Stimulated activated effector memory CD8-positive, alpha-beta T cell treated with anti-CD3 and anti-CD28 coated beads, Interleukin-12 subunit alpha, Interleukin-12 subunit beta, amount 100 ng/mL, for 72 hours (primary cell): ENCODE data around the gene HCN3.
"Not testable (repeated sequence)": the region's sequence is repeated elsewhere in the genome, so short reads cannot be mapped to it uniquely, and the experiment has no call there.

ENCODE experiments used
- ATAC-seq: fragments of 150-1000 bp; cut with Tn5 transposase; 2 replicates; pipeline ENCODE4 v1.10.0; 2021
- DNase-seq, 2 donors: peaks; one replicate each; pipeline ENCODE4 v3.0.0; 2021 to 2022; ENCODE audit warnings: low spot score in 2 of 2
- H3K27ac Mint-ChIP-seq: one replicate; pipeline ENCODE4 v1.8.0; 2022; ENCODE audit warnings: mild to moderate bottlenecking, mixed read lengths
- H3K36me3 Mint-ChIP-seq: one replicate; pipeline ENCODE4 v1.8.0; 2022; ENCODE audit warnings: mild to moderate bottlenecking, mixed read lengths
- H3K4me1 Mint-ChIP-seq: one replicate; pipeline ENCODE4 v1.8.0; 2022; ENCODE audit warnings: mixed read lengths
- H3K4me3 Mint-ChIP-seq: one replicate; pipeline ENCODE4 v1.8.0; 2022; ENCODE audit warnings: mild to moderate bottlenecking, mixed read lengths
- H3K9me3 Mint-ChIP-seq: one replicate; pipeline ENCODE4 v1.8.0; 2022; ENCODE audit warnings: mixed read lengths

HCN3 gene

DNA sequence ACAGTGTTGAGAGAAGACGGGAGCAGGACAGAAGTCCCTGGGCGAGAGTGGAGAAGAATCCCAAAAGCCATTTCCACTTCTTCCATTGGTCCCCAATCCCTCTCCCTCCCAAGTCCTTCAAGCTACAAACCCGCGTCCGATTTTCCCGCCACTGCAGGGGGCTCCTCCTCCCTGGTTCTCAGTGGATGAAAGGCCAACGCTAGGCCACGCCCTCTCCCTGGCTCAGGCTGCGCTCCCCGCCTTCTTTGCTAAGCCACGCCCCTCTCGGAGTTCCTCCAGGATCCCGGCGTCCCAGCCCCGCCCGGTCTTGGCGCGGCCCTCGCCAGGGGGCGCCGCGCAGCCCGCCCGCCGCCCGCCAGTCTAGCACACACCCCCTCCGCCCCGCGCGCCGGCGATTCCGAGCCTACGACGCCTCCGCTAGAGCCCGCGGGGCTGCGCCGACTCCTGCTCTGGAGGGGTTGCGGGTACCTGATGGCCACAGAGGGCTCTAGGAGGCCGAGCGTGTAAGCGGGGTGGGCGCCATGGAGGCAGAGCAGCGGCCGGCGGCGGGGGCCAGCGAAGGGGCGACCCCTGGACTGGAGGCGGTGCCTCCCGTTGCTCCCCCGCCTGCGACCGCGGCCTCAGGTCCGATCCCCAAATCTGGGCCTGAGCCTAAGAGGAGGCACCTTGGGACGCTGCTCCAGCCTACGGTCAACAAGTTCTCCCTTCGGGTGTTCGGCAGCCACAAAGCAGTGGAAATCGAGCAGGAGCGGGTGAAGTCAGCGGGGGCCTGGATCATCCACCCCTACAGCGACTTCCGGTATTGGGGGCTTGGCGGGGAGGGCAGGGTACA is at the start of gene HCN3:
Gene HCN3, plus strand, starts transcription at position 394 of the 832 bp plus-strand sequence. Its CDS starts 128 bp downstream, at position 522.
- peak within 1 kb of the TSS; percentile 76 for H3K27ac Mint-ChIP-seq
- H3K36me3 Mint-ChIP-seq: peaks cover 14% of the 10 kb centered on the region
- DNase-seq: peak; percentile 93 to 97
- peak; percentile 77 for ATAC-seq
- H3K9me3 Mint-ChIP-seq: no peaks in the 10 kb centered on the region
- peak within 1 kb of the TSS; percentile 75 for H3K4me3 Mint-ChIP-seq
- peaks cover 41% of the 10 kb centered on the region for H3K4me1 Mint-ChIP-seq

DNA sequence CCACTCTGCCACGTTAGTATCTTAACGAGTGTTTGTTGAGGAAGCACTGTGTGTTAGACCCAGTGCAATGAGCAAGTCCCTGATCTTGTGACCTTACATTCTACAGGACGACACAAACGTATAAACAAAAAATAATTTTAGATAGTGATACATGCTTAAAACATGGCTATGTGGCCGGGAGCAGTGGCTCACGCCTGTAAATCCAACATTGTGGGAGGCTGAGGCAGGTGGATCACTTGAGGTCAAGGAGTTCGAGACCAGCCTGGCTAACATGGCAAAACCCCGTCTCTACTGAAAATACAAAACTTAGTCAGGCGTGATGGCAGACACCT is 49.2 kb upstream of the HCN3 start:
- Mint-ChIP-seq H3K9me3 (no peaks in the 10 kb centered on the region), H3K4me1 (peaks cover 31% of the 10 kb centered on the region), H3K27ac (peak overlapping the region; percentile 94), H3K36me3 (peaks cover 15% of the 10 kb centered on the region), H3K4me3 (peak overlapping the region; percentile 86)
- ATAC-seq (no peak), DNase-seq (no peak)

DNA sequence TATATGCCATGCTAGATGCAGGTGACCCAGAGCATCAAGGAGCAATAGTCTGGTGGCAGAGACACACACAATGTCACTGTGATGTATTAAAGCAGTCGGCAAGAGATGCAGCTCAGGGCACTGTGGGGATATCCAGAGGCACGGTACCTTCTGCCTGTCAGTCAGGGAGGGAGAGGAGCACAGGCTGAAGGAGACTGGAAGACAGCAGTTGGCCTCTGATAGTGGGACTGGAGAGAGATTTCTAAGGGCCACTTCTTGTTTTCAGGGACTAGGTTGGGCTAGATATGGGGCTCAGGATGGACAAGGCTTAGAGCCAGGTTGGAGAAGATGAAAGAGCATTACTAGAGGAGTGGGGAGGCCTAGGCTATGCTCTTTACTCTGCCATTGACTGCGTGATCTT is 46.0 kb upstream of the HCN3 start:
- not testable (repeated sequence) for DNase-seq, H3K4me3 Mint-ChIP-seq, ATAC-seq, H3K9me3 Mint-ChIP-seq
- H3K4me1 Mint-ChIP-seq: peaks cover 30% of the 10 kb centered on the region
- H3K27ac Mint-ChIP-seq: peak overlapping the region; percentile 23
- H3K36me3 Mint-ChIP-seq: peaks cover 23% of the 10 kb centered on the region

DNA sequence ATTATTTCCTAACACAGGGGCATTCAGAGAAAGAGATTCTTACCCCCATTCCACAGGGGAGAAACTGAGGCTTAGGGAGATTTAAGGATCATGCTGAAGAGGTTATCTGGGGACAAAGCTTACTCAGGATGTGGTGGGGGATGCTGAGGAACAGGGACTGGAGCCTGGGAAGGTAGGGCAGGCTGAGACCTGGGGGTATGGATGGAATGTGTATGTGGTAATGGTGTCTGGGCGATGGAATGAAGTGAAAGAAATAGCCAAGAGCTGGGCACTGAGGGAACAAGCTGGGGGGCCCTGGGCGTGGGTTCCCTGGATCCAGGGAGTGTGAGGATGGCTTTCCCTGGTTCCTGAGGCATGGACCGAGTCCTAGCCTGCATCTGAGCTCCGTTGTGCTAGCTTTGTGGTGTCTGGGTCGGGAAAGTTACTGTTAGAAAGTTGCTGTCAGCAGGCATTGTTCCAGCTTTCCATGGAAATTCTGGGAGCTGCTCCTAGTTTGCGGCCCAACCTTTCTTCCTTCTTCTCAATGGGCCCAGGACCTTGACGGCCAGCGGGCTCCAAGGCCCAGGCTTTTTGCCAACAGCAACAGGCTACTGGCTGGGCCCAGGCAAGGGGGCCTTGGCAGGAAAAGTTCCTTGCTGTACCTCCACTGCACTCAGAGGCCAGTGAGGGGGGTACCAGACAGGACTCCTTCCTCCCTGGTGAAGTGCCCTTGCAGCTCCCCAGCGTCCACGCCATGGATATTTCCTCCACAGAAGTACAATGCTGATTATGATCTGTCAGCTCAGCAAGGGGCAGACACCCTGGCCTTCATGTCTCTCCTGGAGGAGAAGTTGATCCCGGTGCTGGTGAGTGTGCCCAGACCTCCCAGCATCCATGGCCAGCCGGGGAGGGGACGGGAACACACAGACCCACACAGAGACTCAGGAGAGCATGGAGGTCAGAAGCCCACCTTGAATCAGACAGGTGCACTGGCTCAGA is 45.0 kb upstream of the HCN3 start:
- not testable (repeated sequence) for H3K9me3 Mint-ChIP-seq, H3K4me3 Mint-ChIP-seq, ATAC-seq, DNase-seq
- Mint-ChIP-seq H3K36me3 (peaks cover 23% of the 10 kb centered on the region), H3K27ac (peak overlapping the region; percentile 23), H3K4me1 (peaks cover 26% of the 10 kb centered on the region)

DNA sequence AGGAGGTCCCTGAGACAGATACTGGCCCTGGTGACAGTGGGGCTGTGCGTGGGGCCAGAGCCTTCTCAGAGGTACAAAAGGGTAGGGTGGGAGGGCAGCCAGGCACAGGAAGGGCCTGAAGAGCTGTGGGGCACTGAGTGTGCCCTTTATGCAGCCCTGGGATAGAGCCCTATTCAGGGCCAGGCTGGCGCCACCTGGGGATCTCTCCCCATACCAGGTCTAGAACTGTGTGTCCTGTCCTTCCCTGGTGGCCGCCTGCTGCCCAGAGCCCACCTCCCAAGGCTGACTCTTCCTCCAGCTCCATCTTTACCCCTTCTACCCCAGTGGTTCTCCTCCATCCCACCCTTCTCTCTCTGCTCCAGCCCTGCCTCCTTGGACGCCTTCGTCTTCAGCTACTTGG is 43.8 kb upstream of the HCN3 start:
- Mint-ChIP-seq H3K4me1 (peaks cover 18% of the 10 kb centered on the region), H3K36me3 (peaks cover 29% of the 10 kb centered on the region)
- H3K27ac Mint-ChIP-seq, H3K4me3 Mint-ChIP-seq, DNase-seq, ATAC-seq, H3K9me3 Mint-ChIP-seq: not testable (repeated sequence)

- Mint-ChIP-seq H3K4me1 (peaks cover 13% of the 10 kb centered on the region), H3K27ac (peak overlapping the region; percentile 87), H3K36me3 (peaks cover 41% of the 10 kb centered on the region)
- ATAC-seq, DNase-seq, H3K9me3 Mint-ChIP-seq, H3K4me3 Mint-ChIP-seq: not testable (repeated sequence)
Measured at GRCh38 chr1:155235375-155235774, 41.9 kb upstream of the HCN3 start.

DNA sequence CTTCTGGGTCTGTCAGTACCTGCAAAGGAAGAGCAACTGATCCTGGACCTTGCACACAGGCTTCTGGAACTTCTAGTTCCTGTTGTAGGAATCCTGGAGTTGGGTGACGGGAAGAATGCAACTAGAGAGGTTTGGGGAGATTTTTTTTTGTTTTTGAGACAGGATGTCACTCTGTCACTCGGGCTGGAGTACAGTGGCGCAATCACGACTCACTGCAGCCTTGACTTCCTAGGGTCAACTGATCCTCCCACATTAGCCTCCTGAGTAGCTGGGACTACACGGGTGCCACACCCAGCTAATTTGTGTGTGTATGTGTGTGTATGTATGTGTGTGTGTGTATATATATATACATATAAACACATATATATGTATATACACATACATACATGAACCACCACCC is 40.8 kb upstream of the HCN3 start:
- Mint-ChIP-seq H3K36me3 (peaks cover 41% of the 10 kb centered on the region), H3K27ac (peak overlapping the region; percentile 87), H3K4me3 (no peak overlapping the region), H3K9me3 (no peaks in the 10 kb centered on the region), H3K4me1 (peaks cover 23% of the 10 kb centered on the region)
- DNase-seq (no peak), ATAC-seq (no peak)

- ATAC-seq: peak; percentile 55
- H3K9me3 Mint-ChIP-seq: no peaks in the 10 kb centered on the region
- peak in 1 of 2 donors; percentile 81 for DNase-seq
- peak overlapping the region; percentile 94 for H3K27ac Mint-ChIP-seq
- peaks cover 54% of the 10 kb centered on the region for H3K36me3 Mint-ChIP-seq
- peaks cover 47% of the 10 kb centered on the region for H3K4me1 Mint-ChIP-seq
- peak overlapping the region; percentile 77 for H3K4me3 Mint-ChIP-seq
Measured at GRCh38 chr1:155241069-155241679, 36.1 kb upstream of the HCN3 start.

GRCh38 chr1:155241841-155242264 is 35.4 kb upstream of the HCN3 start:
- peaks cover 45% of the 10 kb centered on the region for H3K4me1 Mint-ChIP-seq
- no peaks in the 10 kb centered on the region for H3K9me3 Mint-ChIP-seq
- H3K36me3 Mint-ChIP-seq: peaks cover 54% of the 10 kb centered on the region
- ATAC-seq (no peak), DNase-seq (no peak)
- peak overlapping the region; percentile 77 for H3K4me3 Mint-ChIP-seq
- peak overlapping the region; percentile 94 for H3K27ac Mint-ChIP-seq

- Mint-ChIP-seq H3K4me1 (peaks cover 45% of the 10 kb centered on the region), H3K9me3 (no peaks in the 10 kb centered on the region), H3K27ac (peak overlapping the region; percentile 95), H3K4me3 (peak overlapping the region; percentile 70), H3K36me3 (peaks cover 44% of the 10 kb centered on the region)
- DNase-seq (no peak), ATAC-seq (no peak)
Measured at GRCh38 chr1:155242805-155243358, 34.4 kb upstream of the HCN3 start.

- Mint-ChIP-seq H3K9me3 (no peaks in the 10 kb centered on the region), H3K4me3 (peak overlapping the region; percentile 70), H3K36me3 (peaks cover 29% of the 10 kb centered on the region), H3K27ac (peak overlapping the region; percentile 95), H3K4me1 (peaks cover 45% of the 10 kb centered on the region)
- DNase-seq: peak; percentile 80 to 99
- ATAC-seq: peak; percentile 96
Measured at GRCh38 chr1:155244368-155245162, 32.7 kb upstream of the HCN3 start.

GRCh38 chr1:155245163-155245524 is 32.1 kb upstream of the HCN3 start:
- ATAC-seq (no peak), DNase-seq (no peak)
- H3K4me1 Mint-ChIP-seq: peaks cover 49% of the 10 kb centered on the region
- H3K27ac Mint-ChIP-seq: peak overlapping the region; percentile 95
- H3K4me3 Mint-ChIP-seq: peak overlapping the region; percentile 70
- H3K36me3 Mint-ChIP-seq: peaks cover 27% of the 10 kb centered on the region
- no peaks in the 10 kb centered on the region for H3K9me3 Mint-ChIP-seq

- H3K4me3 Mint-ChIP-seq, H3K9me3 Mint-ChIP-seq, H3K27ac Mint-ChIP-seq, DNase-seq, ATAC-seq: not testable (repeated sequence)
- H3K4me1 Mint-ChIP-seq: peaks cover 45% of the 10 kb centered on the region
- peaks cover 30% of the 10 kb centered on the region for H3K36me3 Mint-ChIP-seq
Measured at GRCh38 chr1:155246796-155247195, 30.5 kb upstream of the HCN3 start.
